Right lobe of liver (tissue), 6 donors: ENCODE data around the gene EIF2S1. TPM values are rescaled to one million over a fixed set of nuclear protein-coding genes. Genes with fewer than 3 reads are reported as not detected.

Experiments used
- ATAC-seq, 4 donors: fragments of 200-7000 bp; cut with Tn5 transposase; one replicate each; pipeline ENCODE4 v1.9.1; 2020; ENCODE audit warnings: mild to moderate bottlenecking in 4 of 4, moderate library complexity in 4 of 4
- DNase-seq, 3 donors: peaks; one replicate each; pipeline ENCODE4 v3.0.0-alpha.2; 2020
- H3K27ac ChIP-seq, 3 donors: fragments of 200-600 bp; one replicate each; pipeline ENCODE4 v1.8.0; 2022
- H3K27me3 ChIP-seq, 2 donors: fragments of 200-600 bp; one replicate each; pipeline ENCODE4 v1.8.0; 2022
- H3K36me3 ChIP-seq, 4 donors: fragments of 200-600 bp; sonication (generic) in 1 of 4; one replicate each; pipeline versions ENCODE4 v1.5.1 to v1.8.0; 2017 to 2022; ENCODE audit warnings: control low read depth in 1 of 4
- H3K4me1 ChIP-seq, 4 donors: fragments of 200-600 bp; sonication (generic) in 1 of 4; one replicate each; pipeline versions ENCODE4 v1.5.1 to v1.8.0; 2017 to 2022; ENCODE audit warnings: control low read depth in 1 of 4
- H3K4me3 ChIP-seq, 3 donors: fragments of 200-600 bp; one replicate each; pipeline ENCODE4 v1.8.0; 2022
- H3K9me3 ChIP-seq, 4 donors: fragments of 200-600 bp; sonication (generic) in 1 of 4; one replicate each; pipeline versions ENCODE4 v1.5.1 to v1.8.0; 2017 to 2022; ENCODE audit warnings: control low read depth in 1 of 4
- POLR2A ChIP-seq: fragments of 450-650 bp; IDR thresholded peaks from one replicate; pipeline ENCODE4 v1.6.1; 2017; ENCODE audit warnings: antibody characterized with exemption, mild to moderate bottlenecking
- WGBS: methylation state at CpG from one replicate; pipeline ENCODE4 v1.1.6; 2018; ENCODE audit warnings: low coverage, low lambda C conversion rate; ENCODE audit not compliant: insufficient coverage; ENCODE audit errors: missing lambda C conversion rate; 5-methylcytosine and 5-hydroxymethylcytosine counted together
- intact Hi-C, 2 donors: fragments of 100-400 bp; cut with DNase I; formaldehyde crosslinking; loops; one replicate each; pipeline versions ENCODE4 v1.11.2 to v1.14.1; 2022
- total RNA-seq, 6 experiments: library from RNA; depleted of rRNA in 2 of 6; stranded (reverse); fragments of >200 nt in 2 of 6; fragmentation: NEBNext Ultra II Directional in 3 of 6; extraction: Animal tissue kit (Norgen Biotek cat#: 25700) in 3 of 6; gene quantifications; one replicate each; pipeline versions ENCODE4 v1.1.0 to v1.2.4, GENCODE V29; 2016 to 2023
- TF ChIP-seq, protein P1 (sequence below), 4 donors: fragments of 200-600 bp in 3 of 4; fragments of 450-650 bp in 1 of 4; IDR thresholded peaks; one replicate each; pipeline versions ENCODE4 v1.5.1 to v1.8.0; 2016 to 2022; ENCODE audit warnings: antibody characterized with exemption in 4 of 4, mild to moderate bottlenecking in 2 of 4
- donor health status: DM: no; HTN: yes; CAD: no.
- donor health status: DM: no; HTN: no; CAD: no.
- donor health status: DM: no; HTN: no; CAD: no.
- donor health status: DM: no; HTN: yes; CAD: no.
- donor health status: DM: no; HTN: yes; CAD: no.

Gene EIF2S1
- total RNA-seq, 6 experiments from 2014 or later, result 32.8 to 57.8 (median 50.4) TPM

DNA sequence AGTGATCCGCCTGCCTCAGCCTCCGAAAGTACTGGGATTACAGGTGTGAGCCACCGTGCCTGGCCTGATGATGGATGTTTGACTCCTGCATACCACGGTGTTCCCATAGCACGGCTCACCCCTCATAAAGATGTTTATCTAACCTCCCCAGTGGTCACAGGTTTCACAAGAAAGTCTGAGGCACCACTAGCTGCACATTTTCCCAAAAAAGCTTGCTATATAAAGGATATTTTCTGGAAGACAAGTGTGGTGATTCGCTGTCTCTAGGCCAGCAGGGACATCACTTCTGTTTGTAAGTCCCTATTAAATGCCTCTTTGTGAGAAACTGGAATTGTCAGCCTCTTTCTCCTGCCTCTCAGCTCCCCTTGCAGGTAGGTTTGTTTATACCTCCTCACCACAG is 33.6 kb downstream of the EIF2S1 start:
- no peak overlapping the region for H3K4me3 ChIP-seq
- intact Hi-C loops, result no loop called here
- peak overlapping the region in 1 of 3 donors; percentile 81 for H3K27ac ChIP-seq
- no peaks in the 10 kb centered on the region for H3K9me3 ChIP-seq
- no peaks in the 10 kb centered on the region for H3K36me3 ChIP-seq
- ATAC-seq (no peak), DNase-seq (no peak)
- no peaks in the 10 kb centered on the region for H3K27me3 ChIP-seq
- 77% methylated on average over 3 of the region's 6 CpGs for WGBS
- TF ChIP-seq, protein P1, sequence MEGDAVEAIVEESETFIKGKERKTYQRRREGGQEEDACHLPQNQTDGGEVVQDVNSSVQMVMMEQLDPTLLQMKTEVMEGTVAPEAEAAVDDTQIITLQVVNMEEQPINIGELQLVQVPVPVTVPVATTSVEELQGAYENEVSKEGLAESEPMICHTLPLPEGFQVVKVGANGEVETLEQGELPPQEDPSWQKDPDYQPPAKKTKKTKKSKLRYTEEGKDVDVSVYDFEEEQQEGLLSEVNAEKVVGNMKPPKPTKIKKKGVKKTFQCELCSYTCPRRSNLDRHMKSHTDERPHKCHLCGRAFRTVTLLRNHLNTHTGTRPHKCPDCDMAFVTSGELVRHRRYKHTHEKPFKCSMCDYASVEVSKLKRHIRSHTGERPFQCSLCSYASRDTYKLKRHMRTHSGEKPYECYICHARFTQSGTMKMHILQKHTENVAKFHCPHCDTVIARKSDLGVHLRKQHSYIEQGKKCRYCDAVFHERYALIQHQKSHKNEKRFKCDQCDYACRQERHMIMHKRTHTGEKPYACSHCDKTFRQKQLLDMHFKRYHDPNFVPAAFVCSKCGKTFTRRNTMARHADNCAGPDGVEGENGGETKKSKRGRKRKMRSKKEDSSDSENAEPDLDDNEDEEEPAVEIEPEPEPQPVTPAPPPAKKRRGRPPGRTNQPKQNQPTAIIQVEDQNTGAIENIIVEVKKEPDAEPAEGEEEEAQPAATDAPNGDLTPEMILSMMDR (IDR thresholded peaks at IDR 0.05), result no peak
- no peak for TF ChIP-seq POLR2A
- peaks cover 0 to 21% (median 4%) of the 10 kb centered on the region in 4 donors for H3K4me1 ChIP-seq

- TF ChIP-seq POLR2A, result no peak
- TF ChIP-seq, protein P1 (IDR thresholded peaks at IDR 0.05), result no peak
- Histone ChIP-seq H3K4me1 (peaks cover 0 to 9% (median 2%) of the 10 kb centered on the region in 4 donors), H3K36me3 (no peaks in the 10 kb centered on the region), H3K27ac (no peak overlapping the region), H3K27me3 (no peaks in the 10 kb centered on the region), H3K9me3 (no peaks in the 10 kb centered on the region), H3K4me3 (no peak overlapping the region)
- 63% methylated on average over 6 of the region's 16 CpGs for WGBS
- no peak for ATAC-seq
- intact Hi-C loops, result no loop called here
- no peak for DNase-seq
Measured at GRCh38 chr14:67395086-67395875, 35.2 kb downstream of the EIF2S1 start.

DNA sequence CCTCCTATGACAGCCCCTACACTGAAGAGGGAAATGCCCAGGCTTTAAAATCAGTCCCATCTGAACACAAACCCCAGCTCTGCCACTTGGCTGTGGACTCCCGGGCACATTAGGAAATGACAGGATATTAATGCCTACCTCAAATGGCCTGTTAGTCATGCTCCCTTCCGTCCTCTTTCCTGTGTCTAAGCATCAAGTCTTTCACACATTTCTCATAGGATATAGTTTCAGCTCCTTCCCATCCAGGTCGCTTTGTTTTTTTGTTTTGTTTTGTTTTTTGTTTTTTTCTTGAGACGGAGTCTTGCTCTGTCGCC is 35.7 kb downstream of the EIF2S1 start:
- intact Hi-C loops, result no loop called here
- H3K36me3 ChIP-seq, result no peaks in the 10 kb centered on the region

DNA sequence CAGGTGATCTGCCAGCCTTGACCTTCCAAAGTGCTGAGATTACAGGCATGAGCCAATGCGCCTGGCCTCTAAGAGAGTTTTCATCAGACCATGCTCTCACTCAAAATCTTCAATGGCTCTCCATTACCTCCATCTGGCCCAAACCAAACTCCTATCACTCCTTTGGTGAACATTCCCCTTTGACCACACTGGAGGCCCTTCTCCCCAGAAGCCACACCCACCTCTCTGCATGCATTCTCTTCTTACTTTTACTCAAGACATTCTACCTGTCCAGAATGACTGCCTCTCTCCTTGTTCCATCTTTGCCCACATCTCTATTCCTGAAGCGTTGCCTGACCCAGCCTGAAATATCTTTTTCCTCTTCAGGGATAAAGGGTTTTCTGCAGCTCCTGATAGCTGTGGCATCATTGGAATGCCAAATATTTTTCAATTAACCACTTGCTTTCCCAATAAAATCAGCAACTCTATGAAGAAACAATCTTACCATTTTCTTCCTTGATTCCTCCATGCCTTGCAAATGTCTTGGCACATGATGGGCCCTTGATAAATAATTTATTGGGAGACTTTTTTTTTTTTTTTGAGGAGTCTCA is 36.3 kb downstream of the EIF2S1 start:
- intact Hi-C loops, result no loop called here
- TF ChIP-seq, protein P1 (IDR thresholded peaks at IDR 0.05), result no peak
- Histone ChIP-seq H3K36me3 (no peaks in the 10 kb centered on the region), H3K27me3 (no peaks in the 10 kb centered on the region), H3K4me3 (no peak overlapping the region), H3K9me3 (no peaks in the 10 kb centered on the region), H3K27ac (no peak overlapping the region), H3K4me1 (peaks cover 0 to 9% (median 2%) of the 10 kb centered on the region in 4 donors)
- ATAC-seq, result no peak
- 70% methylated on average over 2 of the region's 2 CpGs for WGBS
- no peak for DNase-seq

More for the DNA sequence above, 35.7 kb downstream of the EIF2S1 start:
- no peak overlapping the region for H3K4me3 ChIP-seq
- no peak overlapping the region for H3K27ac ChIP-seq
- DNase-seq, result no peak
- peaks cover 0 to 9% (median 2%) of the 10 kb centered on the region in 4 donors for H3K4me1 ChIP-seq
- TF ChIP-seq, protein P1 (IDR thresholded peaks at IDR 0.05), result no peak
- TF ChIP-seq POLR2A, result no peak
- no peaks in the 10 kb centered on the region for H3K27me3 ChIP-seq
- H3K9me3 ChIP-seq, result no peaks in the 10 kb centered on the region
- 76% methylated on average over 3 of the region's 5 CpGs for WGBS
- ATAC-seq, result no peak
